ENCODE results near the gene PCCA. TPM values are rescaled to one million over a fixed set of nuclear protein-coding genes. Genes with fewer than 3 reads are reported as not detected.

PCCA gene
- total and polyA plus RNA-seq, 2 of the 13 experiments (the other 11 are each of a cell fraction or from before 2014, with no cell fraction given), result 15.0 to 32.2 TPM

DNA sequence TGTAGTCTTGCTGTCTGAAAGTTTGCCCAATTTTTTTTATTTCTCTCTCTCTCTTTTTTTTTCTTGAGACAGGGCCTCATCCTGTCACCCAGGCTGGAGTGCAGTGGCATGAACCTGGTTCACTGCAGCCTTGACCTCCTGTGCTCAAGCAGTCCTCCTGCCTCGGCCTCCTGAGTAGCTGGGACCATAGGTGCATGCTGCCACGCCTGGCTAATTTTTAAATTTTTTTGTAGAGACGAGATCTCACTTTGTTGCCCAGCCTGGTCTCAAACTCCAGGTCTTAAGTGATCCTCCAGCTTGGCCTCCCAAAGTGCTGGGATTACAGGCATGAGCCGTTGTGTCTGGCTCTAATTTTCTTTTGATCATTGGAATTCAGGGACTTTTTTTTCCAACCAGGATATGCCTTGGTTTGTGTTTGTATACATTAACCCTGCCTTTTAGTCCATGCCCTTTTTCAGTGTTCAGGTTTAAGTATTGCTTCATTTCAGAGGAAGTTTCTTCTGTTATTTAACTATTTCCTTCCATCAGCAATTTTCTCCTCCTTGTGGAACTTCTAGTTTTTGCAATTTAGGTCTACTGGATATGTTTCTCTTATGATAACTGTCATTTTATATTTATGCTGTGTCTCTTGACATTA lies 201.4 kb downstream of the PCCA start (continued):
- TF ChIP-seq ZNF407 (CRISPR knock-in tag; IDR thresholded peaks at IDR 0.05; ENCODE audit: not compliant biosample characterization), result no peak
- no peak for TF ChIP-seq BRD4 (CRISPR knock-in tag; IDR thresholded peaks at IDR 0.05)
- TF ChIP-seq ATF1 (CRISPR knock-in tag; IDR thresholded peaks at IDR 0.05), result no peak
- TF ChIP-seq, protein P1, sequence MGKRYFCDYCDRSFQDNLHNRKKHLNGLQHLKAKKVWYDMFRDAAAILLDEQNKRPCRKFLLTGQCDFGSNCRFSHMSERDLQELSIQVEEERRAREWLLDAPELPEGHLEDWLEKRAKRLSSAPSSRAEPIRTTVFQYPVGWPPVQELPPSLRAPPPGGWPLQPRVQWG (CRISPR knock-in tag; IDR thresholded peaks at IDR 0.05; ENCODE audit: borderline replicate concordance, low read depth), result no peak
- TF ChIP-seq, protein P2, sequence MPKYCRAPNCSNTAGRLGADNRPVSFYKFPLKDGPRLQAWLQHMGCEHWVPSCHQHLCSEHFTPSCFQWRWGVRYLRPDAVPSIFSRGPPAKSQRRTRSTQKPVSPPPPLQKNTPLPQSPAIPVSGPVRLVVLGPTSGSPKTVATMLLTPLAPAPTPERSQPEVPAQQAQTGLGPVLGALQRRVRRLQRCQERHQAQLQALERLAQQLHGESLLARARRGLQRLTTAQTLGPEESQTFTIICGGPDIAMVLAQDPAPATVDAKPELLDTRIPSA (CRISPR knock-in tag; IDR thresholded peaks at IDR 0.05; ENCODE audit: borderline replicate concordance), result no peak
- TF ChIP-seq RBM22 (optimal IDR thresholded peaks at IDR 0.05; ENCODE audit: low read length), result no peak
- TF ChIP-seq FOXJ3 (CRISPR knock-in tag; IDR thresholded peaks at IDR 0.05; ENCODE audit: borderline replicate concordance), result no peak
- TF ChIP-seq ZNF772 (CRISPR knock-in tag; IDR thresholded peaks at IDR 0.05), result no peak
- no peak for TF ChIP-seq ZNF557 (CRISPR knock-in tag; IDR thresholded peaks at IDR 0.05)
- TF ChIP-seq POGK (CRISPR knock-in tag; conservative IDR thresholded peaks at IDR 0.05), result no peak
- peak; percentile 39; the same call in 1 of the 2 replicates for TF ChIP-seq SOX5 (CRISPR knock-in tag; IDR thresholded peaks at IDR 0.05; ENCODE audit: borderline replicate concordance)
- 0 out of 2 replicates have a peak, but pooled peaks have one; percentile 28 for TF ChIP-seq GATAD2A (CRISPR knock-in tag; IDR thresholded peaks at IDR 0.05)
- TF ChIP-seq, protein P3, sequence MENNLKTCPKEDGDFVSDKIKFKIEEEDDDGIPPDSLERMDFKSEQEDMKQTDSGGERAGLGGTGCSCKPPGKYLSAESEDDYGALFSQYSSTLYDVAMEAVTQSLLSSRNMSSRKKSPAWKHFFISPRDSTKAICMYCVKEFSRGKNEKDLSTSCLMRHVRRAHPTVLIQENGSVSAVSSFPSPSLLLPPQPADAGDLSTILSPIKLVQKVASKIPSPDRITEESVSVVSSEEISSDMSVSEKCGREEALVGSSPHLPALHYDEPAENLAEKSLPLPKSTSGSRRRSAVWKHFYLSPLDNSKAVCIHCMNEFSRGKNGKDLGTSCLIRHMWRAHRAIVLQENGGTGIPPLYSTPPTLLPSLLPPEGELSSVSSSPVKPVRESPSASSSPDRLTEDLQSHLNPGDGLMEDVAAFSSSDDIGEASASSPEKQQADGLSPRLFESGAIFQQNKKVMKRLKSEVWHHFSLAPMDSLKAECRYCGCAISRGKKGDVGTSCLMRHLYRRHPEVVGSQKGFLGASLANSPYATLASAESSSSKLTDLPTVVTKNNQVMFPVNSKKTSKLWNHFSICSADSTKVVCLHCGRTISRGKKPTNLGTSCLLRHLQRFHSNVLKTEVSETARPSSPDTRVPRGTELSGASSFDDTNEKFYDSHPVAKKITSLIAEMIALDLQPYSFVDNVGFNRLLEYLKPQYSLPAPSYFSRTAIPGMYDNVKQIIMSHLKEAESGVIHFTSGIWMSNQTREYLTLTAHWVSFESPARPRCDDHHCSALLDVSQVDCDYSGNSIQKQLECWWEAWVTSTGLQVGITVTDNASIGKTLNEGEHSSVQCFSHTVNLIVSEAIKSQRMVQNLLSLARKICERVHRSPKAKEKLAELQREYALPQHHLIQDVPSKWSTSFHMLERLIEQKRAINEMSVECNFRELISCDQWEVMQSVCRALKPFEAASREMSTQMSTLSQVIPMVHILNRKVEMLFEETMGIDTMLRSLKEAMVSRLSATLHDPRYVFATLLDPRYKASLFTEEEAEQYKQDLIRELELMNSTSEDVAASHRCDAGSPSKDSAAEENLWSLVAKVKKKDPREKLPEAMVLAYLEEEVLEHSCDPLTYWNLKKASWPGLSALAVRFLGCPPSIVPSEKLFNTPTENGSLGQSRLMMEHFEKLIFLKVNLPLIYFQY (CRISPR knock-in tag; IDR thresholded peaks at IDR 0.05; ENCODE audit: borderline replicate concordance), result no peak
- TF ChIP-seq ZFX (CRISPR knock-in tag; IDR thresholded peaks at IDR 0.05; ENCODE audit: low read depth), result no peak
